Activated CD4-positive, alpha-beta T cell treated with anti-CD3 and anti-CD28 coated beads for 1 hour (primary cell): ENCODE data around the gene B4GAT1.
A peak's percentile ranks its signal among the peaks of the same experiment; 100 is the strongest.

Experiments
- DNase-seq: peaks from one replicate; pipeline ENCODE4 v3.0.0-alpha.2; 2020

B4GAT1 gene

DNA sequence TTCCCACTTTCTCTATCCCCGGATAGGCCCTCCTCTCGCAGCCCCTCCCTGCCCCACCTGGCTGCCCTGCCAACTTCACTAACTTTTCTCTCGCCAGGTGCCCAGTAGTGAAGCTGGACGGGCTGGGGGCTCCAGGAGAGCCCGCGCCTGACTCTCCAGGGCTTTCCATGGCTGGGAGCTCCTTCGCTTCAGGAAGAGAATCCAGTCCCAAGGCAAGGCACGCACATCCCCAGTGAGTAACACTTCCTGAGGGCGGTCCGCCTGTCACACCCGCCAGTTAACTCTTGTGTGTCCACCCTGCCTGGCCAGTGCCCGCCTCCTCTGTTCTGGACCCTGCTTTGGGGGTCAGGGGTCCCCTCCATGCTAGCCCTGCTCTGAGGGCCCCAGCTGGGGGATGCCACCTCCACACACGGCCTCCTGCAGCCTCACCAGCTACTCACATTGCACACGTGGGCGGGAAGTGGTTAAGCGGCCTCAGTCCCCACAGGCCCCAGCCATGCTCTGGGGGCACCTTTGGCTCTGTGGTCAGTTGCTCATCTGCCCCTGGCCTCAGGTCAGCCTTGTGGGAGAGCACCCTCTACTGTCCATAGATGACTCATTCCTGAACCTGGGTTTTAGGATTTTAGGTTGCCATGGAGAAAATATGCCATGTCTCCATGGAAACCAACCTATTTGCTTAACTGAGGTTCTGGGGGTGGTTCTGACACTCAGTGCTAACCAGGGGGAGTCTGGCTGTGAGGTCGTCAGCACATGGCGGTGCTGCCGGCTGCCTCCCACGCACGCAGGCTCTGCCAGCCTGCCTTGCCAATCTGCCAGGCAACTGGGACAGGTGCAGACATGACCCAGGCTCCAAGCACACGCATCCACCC, 11.0 kb downstream of the B4GAT1 start, which contains the start of gene RIN1:
RIN1 (minus strand) TSS at position 201 of the 869 bp plus-strand sequence; CDS start at position 169, 32 bp downstream.
- no peak for DNase-seq

DNA sequence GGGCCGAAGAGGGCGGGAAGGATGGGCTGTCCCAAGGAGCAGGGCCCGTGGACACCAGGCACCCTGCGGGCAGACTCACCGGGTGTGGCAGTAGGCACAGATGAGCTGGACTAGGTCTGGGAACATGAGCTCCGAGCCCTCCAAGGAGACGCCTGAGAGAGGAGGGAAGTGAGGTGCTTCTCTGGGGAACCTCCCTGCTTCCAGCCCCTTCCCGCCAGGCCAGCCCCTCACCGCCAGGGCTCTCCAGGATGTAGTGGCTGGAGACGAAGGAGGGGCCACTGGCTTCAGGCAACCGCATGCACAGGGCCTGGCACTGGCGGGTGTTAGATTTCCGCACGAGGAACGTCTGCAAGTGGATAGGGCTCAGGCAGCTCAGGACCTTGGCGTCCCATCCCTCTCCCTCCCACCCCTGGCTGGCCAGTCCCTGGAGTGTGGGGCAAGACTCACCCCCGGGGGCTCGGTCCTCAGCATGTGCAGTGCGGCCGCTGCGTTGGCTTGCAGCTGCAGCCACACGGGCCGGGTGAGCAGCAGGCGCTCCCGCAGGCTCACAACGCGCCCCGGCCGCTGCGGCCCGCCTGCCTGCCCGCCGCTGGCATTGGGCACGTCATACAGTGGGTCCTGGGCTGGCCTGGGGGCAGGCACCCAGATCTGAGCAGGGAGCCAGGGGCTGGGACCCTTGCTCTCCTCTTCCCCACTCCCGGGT, 11.7 kb downstream of the B4GAT1 start:
- DNase-seq: no peak

DNA sequence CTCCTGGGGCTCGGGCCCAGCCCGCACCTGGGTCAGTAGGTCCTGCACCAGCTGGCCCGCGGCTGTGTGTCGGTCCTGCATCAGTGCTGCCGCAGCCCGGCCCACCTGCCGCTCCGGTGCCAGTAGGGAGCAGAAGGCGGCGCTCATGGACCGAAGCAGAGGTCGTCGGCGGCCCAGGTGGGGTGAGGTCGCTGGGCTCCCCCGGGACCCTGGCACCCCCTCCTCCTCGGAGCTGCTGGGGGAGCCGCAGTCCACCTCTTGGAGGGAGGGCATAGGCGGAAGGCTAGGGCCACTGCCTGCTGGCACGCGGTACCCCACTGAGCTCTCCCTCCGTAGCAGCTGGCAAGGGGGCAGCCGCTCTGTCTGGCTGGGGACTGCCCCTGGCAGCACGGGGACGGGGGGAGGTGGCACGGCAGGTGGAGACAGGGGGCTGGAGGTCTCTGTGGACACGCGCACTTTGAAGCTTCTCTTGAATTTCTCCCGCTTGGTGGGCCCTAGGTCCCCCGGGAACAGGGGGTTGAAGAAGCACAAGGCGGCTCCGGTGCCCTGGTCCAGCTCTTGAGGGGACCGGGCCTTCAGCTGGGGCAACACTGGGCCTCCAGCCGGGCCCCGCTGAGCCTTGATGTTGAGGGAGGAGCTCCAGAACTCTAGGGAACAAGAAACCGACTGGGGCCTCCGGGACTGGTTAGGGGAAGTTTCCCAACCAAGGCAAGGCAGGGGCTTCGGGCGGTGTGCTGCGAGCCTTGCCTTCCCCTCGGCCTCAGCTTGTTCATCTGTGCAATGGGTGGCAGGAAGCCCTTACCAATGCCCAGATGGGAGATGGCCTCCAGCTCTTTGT, 12.6 kb downstream of the B4GAT1 start:
- no peak for DNase-seq

DNA sequence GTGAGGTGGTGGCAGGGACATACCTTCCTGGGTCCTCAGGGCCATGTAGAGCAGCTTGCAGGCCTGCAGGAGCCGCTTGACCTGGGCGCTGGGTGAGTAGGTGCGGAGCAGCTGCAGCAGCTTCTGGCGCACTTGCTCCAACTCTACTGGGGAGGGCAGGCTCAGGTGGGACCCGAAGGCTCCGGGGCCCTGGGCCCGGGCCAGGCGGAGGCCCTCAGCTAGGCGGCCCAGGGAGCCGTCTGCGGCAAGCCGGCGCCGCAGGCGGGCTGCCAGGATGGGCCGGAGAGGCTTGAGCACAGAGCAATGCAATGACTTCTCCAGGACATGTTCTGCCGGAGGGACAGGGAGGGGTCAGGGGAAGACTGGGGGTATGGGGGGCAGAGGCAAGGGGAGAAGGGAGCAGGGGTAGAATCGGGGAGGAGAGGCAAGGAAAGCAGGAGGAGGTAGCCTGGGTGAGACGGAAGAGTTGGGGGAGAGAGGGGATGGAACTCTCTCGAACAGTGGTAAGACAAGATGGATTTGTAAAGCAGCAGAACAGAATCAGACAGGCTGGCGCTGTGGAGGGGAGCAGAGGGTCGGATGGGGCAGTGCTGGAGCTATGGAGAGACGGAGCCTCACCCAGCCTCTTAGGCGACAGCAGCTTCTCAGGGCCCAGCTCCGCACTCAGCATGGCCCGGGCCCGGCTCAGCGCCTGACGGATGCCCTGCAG, 13.4 kb downstream of the B4GAT1 start:
- no peak for DNase-seq

DNA sequence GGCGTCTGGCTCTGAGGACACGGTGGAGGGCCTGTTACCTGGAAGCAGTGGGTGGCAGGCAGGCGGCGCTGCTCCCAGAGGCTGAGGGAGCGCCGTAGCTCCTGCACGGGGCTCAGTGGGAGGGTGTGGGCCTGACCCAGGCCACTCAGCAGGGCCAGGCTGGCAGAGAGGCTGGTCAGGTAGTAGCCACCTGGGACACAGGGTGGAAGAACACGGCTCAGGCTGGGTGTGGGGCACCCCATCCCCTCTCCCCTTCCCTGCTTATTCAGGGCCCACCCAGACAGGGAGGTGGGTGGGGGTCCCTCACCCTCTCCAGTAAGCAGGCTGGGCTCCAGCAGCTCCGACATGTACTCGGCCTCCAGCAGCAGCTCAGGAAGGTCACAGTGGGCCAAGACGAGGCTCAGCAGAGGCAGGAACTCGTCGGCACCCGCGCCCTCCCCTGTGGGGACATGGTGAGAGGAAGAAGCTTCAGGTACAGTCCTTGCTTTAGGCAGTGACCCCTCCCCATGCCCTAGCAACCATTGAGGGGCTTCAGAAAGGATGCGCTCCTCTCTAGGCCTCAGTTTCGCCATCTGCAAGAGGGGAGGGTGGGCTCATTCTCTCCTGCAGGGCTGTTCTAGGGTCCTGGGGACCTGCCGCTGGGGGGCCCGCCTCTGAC, 14.1 kb downstream of the B4GAT1 start:
- DNase-seq: no peak

DNA sequence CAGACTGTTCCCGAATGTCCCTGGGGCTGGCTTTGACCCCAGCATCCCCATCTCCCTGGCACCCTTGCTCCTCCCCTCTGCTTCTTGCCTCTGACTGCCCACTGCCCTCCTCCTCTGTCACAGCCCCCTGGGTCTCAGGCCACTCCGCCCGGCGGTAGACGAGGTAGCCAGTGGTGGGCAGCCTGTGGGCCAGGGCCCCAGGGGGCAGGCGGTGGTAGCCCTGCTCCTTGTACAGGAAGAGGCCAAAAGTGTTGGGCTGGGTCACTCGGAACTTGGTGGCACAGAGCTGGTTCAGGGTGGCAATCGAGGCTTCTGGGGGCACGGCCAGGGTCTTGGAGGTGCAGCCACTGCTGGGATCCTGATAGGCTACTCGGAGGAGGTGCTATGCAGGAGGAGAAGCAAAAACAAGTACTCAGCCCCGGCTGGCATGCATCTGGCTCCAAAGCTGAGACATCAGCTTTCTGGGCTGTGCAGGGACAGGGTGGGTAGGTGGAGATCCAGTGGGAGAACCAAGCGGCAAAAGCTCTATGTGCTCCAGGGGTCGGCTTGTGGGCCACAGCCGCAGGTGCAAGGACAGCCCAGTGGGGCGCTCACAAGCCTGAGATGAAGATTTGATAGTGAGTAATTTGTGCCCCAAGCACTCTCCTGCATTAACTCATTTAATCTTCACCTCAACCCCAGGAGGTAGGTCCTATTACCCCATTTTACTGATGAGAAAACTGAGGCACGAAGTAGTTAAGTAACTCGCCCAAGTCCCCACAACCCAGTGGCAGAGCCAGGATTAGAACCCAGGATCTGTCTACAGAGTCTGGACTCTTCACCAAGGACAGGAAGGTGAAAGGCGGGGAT, 14.8 kb downstream of the B4GAT1 start:
- DNase-seq: no peak

DNA sequence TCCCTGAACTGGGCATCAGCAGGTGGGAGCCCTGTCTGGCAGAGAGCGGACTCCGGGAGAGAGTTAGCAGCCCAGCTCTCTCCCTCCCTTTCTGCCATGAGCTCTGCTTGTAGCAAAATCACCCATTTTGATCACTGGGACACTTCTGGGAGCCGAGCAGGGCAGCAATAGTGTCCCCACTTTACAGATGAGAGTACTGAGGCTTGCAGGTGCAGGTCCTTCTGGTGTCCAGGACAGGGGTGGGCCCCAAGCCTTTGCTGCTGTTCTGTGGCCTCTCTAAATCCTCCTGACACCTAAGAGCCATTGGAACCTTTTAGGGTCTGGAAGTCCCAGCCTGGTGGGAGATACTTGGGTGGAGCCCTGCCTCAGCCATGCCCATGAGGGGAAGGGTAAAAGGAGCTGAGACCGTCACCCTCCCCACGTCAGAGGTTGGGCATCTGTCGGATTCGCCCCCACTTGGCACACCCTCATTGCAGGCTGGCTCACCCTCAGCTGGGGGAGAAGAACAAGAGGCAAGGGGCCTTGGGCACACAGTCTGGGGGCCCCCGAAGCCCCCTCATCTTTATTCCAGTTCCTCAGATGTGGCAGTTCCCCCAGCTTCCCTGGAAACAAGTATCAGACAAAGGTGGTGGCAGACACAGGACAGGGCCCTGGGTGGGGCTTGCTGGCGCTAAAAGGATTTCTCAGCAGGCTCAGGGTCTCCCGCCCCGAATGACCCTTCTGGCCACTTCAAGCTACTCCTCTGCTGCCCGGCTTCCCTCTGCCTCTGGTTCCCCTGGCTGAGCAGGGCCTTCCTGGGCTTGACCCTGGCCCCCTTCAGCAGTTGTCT, 15.7 kb downstream of the B4GAT1 start:
- no peak for DNase-seq

DNA sequence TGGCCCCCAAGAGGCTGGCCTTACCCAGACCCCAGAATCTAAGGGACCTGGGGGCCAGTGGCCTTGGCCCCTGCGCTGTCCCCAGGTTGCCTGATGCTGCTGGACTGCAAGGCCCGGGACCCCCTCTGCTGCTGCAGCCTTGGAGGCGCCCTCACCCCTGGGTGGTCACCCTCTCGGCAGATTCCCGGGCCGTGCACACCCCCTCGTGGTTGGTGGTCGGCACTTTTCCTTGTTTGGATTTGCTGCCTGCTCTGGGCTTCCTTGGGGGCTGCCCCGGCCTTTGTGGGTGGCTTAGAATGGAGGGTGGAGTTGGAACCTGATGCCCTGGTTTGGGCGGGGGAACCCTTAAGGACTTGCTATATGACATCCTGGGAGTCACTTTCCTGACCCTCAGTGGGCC, 16.5 kb downstream of the B4GAT1 start:
- DNase-seq: no peak

DNA sequence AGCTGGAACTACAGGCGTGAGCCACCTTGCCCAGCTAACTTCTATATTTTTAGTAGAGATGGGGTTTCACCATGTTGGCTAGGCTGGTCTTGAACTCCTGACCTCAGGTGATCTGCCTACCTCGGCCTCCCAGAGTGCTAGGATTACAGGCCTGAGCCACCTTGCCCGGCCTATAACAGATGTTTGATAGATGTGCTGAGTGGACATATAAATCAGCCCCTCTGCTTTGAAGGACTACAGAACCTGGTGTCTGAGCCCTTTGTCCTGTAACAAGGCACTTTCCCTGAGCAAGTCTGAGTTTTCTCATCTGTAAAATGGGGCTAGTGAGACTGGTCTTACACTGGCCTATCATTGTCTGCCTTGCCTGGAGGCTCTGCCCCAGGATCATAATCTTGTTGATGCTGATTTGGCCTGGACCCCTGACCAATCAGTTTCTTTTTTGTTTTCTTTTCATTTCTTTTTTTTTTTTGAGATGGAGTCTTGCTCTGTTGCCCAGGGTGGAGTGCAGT, 18.2 kb downstream of the B4GAT1 start:
- DNase-seq: no peak

DNA sequence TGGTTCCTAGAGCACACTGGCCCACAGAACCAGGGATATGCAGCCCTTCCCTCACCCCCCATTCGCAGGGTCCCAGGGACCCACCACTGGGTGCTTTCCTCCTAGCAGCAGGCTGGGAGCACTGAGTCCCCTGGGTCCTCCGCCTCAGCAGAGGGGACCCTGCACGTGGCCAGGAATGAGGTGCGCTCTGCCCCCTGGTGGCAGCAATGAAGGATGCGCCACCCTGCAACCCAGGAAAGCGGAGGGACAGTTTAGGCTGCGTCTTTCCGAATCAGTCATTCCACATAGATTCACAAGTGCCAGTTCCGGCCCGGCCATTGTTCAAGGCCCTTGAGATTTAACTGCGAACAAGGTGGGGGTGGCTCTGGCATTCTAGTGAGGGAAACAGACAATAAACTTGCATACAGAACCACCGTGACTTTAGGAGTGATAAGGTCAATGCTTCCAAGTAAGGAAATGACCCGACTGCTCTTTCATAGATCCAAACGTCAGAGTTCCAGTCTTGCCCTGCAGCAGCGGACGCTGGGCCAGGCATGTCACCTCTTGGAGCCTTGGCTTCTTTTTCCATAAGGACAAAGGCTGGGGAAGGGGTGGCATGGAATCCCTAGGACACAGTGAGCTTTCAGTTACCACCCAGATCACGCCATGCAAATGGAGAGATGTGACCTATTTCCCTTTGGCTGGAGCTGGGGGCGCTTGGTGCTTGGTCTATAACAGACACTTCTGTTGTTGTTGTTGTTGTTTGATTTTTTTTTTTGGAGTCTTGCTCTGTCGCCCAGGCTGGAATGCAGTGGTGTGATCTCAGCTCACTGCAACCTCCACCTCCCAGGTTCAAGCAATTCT, 18.9 kb downstream of the B4GAT1 start:
- peak; percentile 71 for DNase-seq

DNA sequence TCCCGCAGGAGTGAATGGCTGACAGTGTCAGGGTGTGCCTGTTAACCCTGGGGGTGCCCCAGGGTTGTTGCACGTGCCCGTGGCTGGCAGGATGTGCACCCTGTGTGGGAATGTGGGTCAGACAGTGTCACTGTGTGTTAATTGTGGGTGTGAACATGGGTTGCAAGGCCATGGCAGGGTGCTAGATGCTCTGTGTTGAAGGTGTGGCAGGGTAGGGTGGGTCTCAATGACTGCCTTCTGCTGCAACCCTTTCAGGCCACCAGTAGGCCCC, 19.5 kb downstream of the B4GAT1 start:
- no peak for DNase-seq

DNA sequence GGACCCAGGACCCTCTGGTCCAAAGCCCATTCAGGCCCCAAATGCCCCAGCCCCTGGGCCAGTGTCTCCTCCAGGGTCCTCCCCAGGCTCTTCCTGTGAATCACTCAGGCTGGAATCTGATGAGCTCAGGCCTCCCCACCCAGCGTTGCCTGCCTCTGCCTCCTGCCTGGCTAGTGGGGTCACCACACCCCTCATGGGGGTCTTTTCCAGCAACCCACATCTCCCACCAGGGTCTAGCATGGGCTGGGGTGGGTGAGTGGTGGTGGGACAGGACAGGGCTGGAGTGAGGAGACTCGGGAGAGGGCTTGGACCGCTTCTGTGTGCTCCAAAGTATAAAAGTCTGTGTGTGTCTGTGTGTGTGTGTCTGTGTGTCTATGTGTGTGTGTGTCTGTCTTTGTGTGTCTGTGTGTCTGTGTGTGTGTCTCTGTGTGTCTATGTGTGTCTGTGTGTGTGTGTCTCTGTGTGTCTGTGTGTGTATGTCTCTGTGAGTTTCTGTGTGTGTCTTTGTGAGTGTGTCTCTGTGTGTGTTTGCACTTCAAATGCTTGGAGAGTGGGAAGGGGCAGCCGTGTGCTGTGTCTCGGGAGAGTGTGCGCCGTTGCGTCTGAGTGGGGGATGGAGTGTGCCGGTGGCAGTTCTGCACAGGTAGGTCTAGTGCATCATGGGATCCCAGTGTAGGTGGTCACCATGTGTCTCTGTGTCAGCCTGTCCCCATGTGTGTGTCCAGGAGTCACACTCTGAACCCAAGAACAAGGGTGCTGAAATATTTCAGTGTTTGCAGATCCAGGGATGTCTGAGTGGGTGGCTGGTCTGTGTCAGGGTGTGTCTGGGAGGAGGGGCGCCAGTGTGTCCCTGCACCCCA, 20.0 kb downstream of the B4GAT1 start:
- DNase-seq: no peak

DNA sequence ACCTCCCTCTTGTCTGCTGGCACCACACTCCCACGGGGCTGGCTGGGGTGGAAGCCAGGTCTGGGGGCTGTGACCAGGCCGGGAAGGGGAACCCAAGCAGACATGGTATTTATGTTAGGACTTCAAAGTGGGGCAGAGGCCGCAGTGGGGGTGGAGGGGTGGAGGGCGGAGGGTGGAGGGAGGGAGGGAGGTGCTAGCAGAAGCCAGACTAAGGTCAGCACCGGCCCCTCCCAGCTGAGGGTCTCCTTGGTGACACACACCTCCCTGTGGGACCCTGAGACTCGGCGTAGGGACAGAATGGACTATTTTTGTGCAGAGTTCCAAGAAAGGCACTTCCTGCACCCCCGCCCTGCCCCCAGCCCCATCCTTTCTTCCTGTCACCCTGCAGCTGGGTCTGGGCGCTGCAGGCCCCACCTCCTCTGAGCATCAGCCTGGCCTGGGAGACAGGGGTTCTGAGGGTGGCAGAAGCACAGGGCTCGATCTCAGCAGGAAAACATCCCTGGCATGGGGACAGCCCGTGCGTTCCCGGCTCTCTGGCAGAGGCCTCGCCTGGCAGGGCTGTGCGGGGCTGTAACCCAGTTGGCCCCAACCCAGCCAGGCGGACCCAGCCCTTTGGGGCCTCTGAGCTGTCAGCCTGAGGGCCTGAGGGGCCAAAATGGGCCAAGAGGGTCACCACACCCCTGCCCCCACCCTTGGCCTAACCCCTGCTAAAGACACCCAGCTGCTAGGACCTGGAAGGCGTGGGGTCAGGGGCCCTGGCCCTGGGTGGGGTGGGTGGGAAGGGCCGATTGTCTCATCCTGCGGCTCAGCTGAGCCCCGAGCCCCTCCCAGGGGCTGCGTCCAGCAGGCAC, 20.9 kb downstream of the B4GAT1 start:
- no peak for DNase-seq

DNA sequence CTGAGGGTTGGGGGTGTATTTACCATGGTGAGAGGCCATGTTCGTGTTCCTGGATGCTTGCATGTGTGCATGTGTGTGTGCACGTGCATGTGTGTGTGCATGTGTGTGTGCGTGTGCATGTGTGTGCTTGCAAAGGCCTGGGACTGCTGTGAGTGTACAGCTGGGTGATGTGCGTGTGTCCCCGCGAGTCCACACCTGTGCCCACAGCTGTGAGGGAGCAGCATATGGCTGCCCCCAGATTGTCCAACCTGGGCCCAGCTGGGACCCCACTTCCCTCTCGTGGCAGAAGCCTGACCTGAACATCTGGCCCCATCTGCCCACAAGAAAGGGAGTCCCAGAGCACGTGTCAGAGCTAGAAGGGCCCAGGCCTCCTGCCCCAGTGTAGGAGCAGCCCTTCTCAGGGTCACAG, 22.2 kb downstream of the B4GAT1 start:
- no peak for DNase-seq

DNA sequence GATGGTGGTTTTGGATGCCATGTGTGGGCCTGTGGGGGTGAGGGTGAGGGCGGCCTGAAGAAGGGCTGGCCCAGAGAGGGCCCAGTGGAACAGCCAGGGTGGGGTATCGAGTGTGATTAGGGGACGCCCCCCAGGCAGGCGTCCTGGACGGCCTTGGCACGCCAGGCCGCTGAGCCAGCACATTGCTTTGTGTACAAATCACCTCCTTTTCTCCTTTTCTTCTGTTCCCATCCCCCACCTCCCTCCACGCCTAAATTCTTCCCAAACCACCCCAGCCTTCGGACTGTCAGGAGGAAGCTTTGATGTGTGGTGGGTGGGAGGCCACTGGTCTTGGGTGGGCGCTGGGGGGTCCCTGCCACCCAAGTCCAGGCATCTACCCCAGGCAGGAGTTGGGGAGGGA, 22.8 kb downstream of the B4GAT1 start:
- no peak for DNase-seq

DNA sequence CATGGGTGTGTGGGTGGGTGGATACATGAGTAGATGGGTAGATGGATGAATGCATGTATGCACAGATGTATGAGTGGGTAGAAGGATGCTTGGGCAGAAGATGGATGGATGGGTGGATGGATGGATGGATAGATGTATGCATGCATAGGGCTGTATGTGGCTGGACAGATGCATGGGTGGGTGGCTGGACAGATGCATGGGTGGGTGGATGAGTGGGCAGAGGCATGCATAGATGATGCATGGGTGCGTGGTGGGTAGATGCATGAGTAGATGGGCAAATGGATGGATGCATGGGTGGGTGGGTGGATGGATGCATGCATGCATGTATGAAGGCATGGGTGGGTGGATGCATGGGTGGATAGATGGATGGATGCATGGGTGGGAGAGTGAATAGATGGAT, 23.7 kb downstream of the B4GAT1 start:
- DNase-seq: no peak

DNA sequence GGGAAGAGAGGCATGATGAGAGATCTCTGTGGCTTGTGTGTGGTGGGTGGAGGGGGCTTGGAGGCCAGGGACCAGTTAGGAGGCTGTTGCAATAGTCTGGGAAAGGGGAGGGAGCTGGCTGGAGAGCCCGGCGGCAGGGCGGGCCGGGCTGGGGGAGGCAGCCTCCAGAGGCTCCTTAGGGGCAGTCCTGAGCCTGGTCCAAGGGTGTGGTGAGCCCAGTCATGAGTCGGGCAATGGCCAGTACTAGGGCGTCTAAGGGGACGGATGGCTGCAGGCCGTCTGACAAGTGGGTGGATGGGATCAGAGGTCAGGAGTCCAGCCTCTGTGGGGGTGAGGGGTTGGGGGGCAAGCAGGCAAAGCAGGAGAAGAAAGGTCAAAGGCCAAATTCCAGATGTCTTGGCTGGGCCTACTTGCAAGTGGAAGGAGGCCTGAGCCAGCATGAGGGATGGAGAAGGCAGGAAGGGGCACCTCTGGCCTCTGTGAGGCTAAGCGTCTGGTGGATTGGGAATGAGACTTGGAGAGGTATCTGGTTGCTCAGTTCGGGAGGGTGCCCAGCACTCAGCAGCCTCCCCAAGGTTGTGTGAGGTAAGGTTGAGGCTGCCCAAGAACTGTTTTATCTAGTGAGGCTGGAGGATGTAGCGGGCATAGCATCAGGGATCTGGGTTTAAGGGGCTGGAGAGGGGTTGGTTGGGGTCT, 24.5 kb downstream of the B4GAT1 start:
- DNase-seq: no peak
